WTC11 (cell line): ENCODE measurements around the gene MTMR8. TPM values are rescaled to one million over a fixed set of nuclear protein-coding genes. Genes with fewer than 3 reads are reported as not detected.

Experiments used
- ATAC-seq: fragments of 200-7000 bp; cut with Tn5 transposase; 2 replicates; pipeline ENCODE4 v1.10.0; 2021; ENCODE audit warnings: mild to moderate bottlenecking, moderate library complexity
- CTCF ChIA-PET: fragments of 300-600 bp; sonication (Branson Sonifier 250); formaldehyde crosslinking; loops from one replicate; lab custom pipeline; 2021; ENCODE audit warnings: antibody characterized with exemption; lab: Charles Lee
- POLR2A ChIA-PET: fragments of 350-600 bp; sonication (Branson Sonifier 250); formaldehyde crosslinking; loops from one replicate; lab custom pipeline; 2021; ENCODE audit warnings: antibody characterized with exemption; lab: Charles Lee
- DNase-seq: peaks from one replicate; pipeline ENCODE4 v3.0.0; 2021; ENCODE audit warnings: low spot score
- H3K27ac Mint-ChIP-seq: 2 replicates; pipeline ENCODE4 v1.8.0; 2021; ENCODE audit warnings: mixed read lengths
- H3K27me3 Mint-ChIP-seq: 2 replicates; pipeline ENCODE4 v1.8.0; 2021; ENCODE audit warnings: low read depth, mild to moderate bottlenecking, moderate library complexity, mixed read lengths
- H3K36me3 Mint-ChIP-seq: 2 replicates; pipeline ENCODE4 v1.8.0; 2021; ENCODE audit warnings: mixed read lengths
- H3K4me1 Mint-ChIP-seq: 2 replicates; pipeline ENCODE4 v1.8.0; 2022; ENCODE audit warnings: mixed read lengths
- H3K4me3 Mint-ChIP-seq: 2 replicates; pipeline ENCODE4 v1.8.0; 2021; ENCODE audit warnings: mild to moderate bottlenecking, moderate library complexity, mixed read lengths
- H3K9me3 Mint-ChIP-seq: 2 replicates; pipeline ENCODE4 v1.8.0; 2021; ENCODE audit warnings: mixed read lengths
- CBFB ChIP-seq: sonication (generic); formaldehyde crosslinking; IDR thresholded peaks from 2 replicates; pipeline ENCODE4 v1.8.1; 2022; ENCODE audit warnings: mild to moderate bottlenecking, low read depth, missing genetic modification reagents
- ELF4 ChIP-seq: sonication (generic); formaldehyde crosslinking; IDR thresholded peaks from 2 replicates; pipeline ENCODE4 v1.8.1; 2022; ENCODE audit warnings: low read depth, mild to moderate bottlenecking, moderate library complexity, missing genetic modification reagents
- IRF2 ChIP-seq: sonication (generic); formaldehyde crosslinking; IDR thresholded peaks from 2 replicates; pipeline ENCODE4 v1.8.0; 2022; ENCODE audit warnings: low read depth, missing genetic modification reagents, borderline replicate concordance
- JAZF1 ChIP-seq: fragments of 250-450 bp; sonication (Bioruptor Pico); IDR thresholded peaks from 2 replicates; pipeline ENCODE4 v1.9.0; 2021; ENCODE audit warnings: moderate library complexity, mild to moderate bottlenecking, inconsistent platforms
- KAT7 ChIP-seq: sonication (generic); formaldehyde crosslinking; IDR thresholded peaks from 2 replicates; pipeline ENCODE4 v1.8.1; 2023; ENCODE audit warnings: missing genetic modification reagents, mild to moderate bottlenecking, borderline replicate concordance
- NR2C2 ChIP-seq: sonication (generic); formaldehyde crosslinking; IDR thresholded peaks from 2 replicates; pipeline ENCODE4 v1.8.0; 2022; ENCODE audit warnings: mild to moderate bottlenecking, missing genetic modification reagents
- PRRX2 ChIP-seq: fragments of 250-450 bp; sonication (Bioruptor Pico); IDR thresholded peaks from 2 replicates; pipeline ENCODE4 v1.8.0; 2021; ENCODE audit warnings: mild to moderate bottlenecking
- RELA ChIP-seq: sonication (generic); formaldehyde crosslinking; IDR thresholded peaks from 2 replicates; pipeline ENCODE4 v1.8.1; 2022; ENCODE audit warnings: missing genetic modification reagents, mild to moderate bottlenecking, borderline replicate concordance
- ZNF121 ChIP-seq: sonication (generic); formaldehyde crosslinking; IDR thresholded peaks from 2 replicates; pipeline ENCODE4 v1.8.0; 2023; ENCODE audit warnings: missing genetic modification reagents
- total RNA-seq: library from RNA; stranded (reverse); gene quantifications from 3 replicates; pipeline ENCODE4 v1.2.3, GENCODE V29; 2021
- TF ChIP-seq, protein P1 (sequence below): fragments of 200-600 bp; IDR thresholded peaks from 2 replicates; pipeline ENCODE4 v1.8.0; 2022; ENCODE audit warnings: antibody characterized with exemption
- TF ChIP-seq, protein P2 (sequence below): fragments of 250-450 bp; sonication (Bioruptor Pico); IDR thresholded peaks from 2 replicates; pipeline ENCODE4 v1.9.0; 2021; ENCODE audit warnings: moderate library complexity, mild to moderate bottlenecking, inconsistent platforms, borderline replicate concordance
- TF ChIP-seq, protein P3 (sequence below): sonication (generic); formaldehyde crosslinking; IDR thresholded peaks from 2 replicates; pipeline ENCODE4 v1.8.0; 2023; ENCODE audit warnings: missing genetic modification reagents
- TF ChIP-seq, protein P4 (sequence below): sonication (generic); formaldehyde crosslinking; IDR thresholded peaks from 2 replicates; pipeline ENCODE4 v1.8.0; 2023; ENCODE audit warnings: mild to moderate bottlenecking, missing genetic modification reagents

The MTMR8 gene
- total RNA-seq, 1 experiment from 2014 or later, result 7.1 TPM

DNA sequence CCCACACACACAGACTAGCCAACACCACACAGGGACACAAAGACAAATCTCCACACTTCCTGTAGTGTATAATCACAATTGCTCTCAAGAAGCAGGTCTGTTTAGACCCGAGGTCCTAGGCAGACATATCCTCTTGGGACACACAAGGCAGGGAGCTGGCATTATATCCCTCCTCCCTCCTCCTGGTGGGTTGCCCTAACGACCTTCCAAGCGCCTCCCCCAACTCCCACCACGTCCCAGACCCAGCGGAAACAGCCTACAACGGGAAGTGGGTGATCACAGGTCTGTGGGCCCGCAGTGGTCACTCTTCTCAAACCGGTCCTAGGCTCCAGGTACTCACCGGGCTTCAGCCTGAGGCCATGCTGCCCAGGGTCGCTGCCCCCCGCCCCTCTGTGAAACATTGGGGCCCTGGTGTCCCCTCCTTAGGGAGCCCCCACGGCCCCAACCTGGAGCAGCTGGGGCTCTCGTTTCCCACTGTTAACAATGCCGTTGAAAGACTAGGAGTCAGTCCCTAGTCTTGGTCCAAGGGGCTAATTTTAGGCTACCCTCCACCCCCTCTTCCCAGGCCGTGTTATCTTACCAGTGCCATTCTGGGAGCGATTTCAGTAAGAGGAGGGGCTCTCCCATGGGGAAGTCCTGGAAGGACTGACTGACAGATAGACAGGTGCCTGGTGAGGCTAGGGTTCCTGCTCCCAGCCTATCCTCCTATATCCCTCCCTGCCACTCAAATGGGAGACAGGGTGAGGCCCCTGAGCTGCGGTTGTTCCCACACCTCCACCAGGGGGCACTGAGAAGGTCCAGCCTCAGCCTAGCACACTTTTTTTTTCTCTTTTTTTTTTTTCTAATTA lies 164.9 kb downstream of the MTMR8 start, which contains the start of gene ASB12:
Gene ASB12 (minus strand): TSS at position 485 of the 848 bp plus-strand sequence. CDS start 4,957 bp downstream, outside the sequence.
- peak; percentile 63 for ATAC-seq
- Mint-ChIP-seq H3K36me3 (no peaks in the 10 kb centered on the region), H3K9me3 (peaks cover 6% of the 10 kb centered on the region), H3K27ac (no peak within 1 kb of the TSS), H3K27me3 (peaks cover 3% of the 10 kb centered on the region; the same call in 1 of the 2 replicates), H3K4me3 (no peak within 1 kb of the TSS), H3K4me1 (peaks cover 6% of the 10 kb centered on the region)
- POLR2A ChIA-PET, result no interaction called here
- no peak for TF ChIP-seq RELA (CRISPR knock-in tag)
- TF ChIP-seq, protein P1, sequence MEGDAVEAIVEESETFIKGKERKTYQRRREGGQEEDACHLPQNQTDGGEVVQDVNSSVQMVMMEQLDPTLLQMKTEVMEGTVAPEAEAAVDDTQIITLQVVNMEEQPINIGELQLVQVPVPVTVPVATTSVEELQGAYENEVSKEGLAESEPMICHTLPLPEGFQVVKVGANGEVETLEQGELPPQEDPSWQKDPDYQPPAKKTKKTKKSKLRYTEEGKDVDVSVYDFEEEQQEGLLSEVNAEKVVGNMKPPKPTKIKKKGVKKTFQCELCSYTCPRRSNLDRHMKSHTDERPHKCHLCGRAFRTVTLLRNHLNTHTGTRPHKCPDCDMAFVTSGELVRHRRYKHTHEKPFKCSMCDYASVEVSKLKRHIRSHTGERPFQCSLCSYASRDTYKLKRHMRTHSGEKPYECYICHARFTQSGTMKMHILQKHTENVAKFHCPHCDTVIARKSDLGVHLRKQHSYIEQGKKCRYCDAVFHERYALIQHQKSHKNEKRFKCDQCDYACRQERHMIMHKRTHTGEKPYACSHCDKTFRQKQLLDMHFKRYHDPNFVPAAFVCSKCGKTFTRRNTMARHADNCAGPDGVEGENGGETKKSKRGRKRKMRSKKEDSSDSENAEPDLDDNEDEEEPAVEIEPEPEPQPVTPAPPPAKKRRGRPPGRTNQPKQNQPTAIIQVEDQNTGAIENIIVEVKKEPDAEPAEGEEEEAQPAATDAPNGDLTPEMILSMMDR, result 0 out of 2 replicates have a peak, but pooled peaks have one; percentile 24
- CTCF ChIA-PET, result interaction anchor here (0.5 kb wide), 2 partner anchors 87 to 536 kb away, joined by 3 read pairs; no protein-coding TSS in a partner anchor
- DNase-seq, result peak; percentile 23

DNA sequence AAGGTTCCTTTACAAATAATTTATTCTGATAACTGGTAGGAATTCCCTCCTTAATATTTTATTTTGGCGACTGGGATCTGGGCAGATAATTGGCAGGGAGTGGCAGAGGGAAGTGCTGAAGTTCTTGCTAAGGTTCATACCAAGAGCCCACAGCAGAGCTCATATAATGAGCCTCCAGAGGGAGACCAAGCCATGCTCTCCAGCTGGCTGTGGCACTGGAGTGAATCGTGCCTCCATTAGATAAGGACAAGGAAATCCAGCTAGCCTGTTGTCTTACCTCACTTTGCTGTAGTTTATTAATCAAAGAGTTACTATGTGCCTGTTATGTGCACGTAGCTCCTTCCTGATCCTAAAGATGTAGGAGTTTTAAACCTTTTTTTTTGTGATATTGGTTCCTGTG lies 166.1 kb downstream of the MTMR8 start:
- Mint-ChIP-seq H3K9me3 (peaks cover 6% of the 10 kb centered on the region), H3K27me3 (peaks cover 3% of the 10 kb centered on the region; the same call in 1 of the 2 replicates), H3K36me3 (peaks cover 2% of the 10 kb centered on the region; the same call in 1 of the 2 replicates), H3K4me3 (no peak overlapping the region), H3K4me1 (peaks cover 6% of the 10 kb centered on the region), H3K27ac (no peak overlapping the region)
- ChIA-PET CTCF (interaction anchor here (0.6 kb wide), 2 partner anchors 292 to 398 kb away, joined by 3 to 4 read pairs; no protein-coding TSS in a partner anchor), POLR2A (no interaction called here)
- ATAC-seq, result peak; percentile 51; the same call in 1 of the 2 replicates
- TF ChIP-seq, protein P2, sequence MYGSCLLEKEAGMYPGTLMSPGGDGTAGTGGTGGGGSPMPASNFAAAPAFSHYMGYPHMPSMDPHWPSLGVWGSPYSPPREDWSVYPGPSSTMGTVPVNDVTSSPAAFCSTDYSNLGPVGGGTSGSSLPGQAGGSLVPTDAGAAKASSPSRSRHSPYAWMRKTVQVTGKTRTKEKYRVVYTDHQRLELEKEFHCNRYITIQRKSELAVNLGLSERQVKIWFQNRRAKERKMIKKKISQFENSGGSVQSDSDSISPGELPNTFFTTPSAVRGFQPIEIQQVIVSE (CRISPR knock-in tag), result no peak
- TF ChIP-seq JAZF1 (CRISPR knock-in tag), result no peak
- no peak for TF ChIP-seq ELF4 (CRISPR knock-in tag)
- no peak for TF ChIP-seq KAT7 (CRISPR knock-in tag)
- TF ChIP-seq, protein P3, sequence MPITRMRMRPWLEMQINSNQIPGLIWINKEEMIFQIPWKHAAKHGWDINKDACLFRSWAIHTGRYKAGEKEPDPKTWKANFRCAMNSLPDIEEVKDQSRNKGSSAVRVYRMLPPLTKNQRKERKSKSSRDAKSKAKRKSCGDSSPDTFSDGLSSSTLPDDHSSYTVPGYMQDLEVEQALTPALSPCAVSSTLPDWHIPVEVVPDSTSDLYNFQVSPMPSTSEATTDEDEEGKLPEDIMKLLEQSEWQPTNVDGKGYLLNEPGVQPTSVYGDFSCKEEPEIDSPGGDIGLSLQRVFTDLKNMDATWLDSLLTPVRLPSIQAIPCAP (CRISPR knock-in tag), result no peak
- no peak for TF ChIP-seq PRRX2
- TF ChIP-seq CBFB, result no peak
- TF ChIP-seq, protein P4, sequence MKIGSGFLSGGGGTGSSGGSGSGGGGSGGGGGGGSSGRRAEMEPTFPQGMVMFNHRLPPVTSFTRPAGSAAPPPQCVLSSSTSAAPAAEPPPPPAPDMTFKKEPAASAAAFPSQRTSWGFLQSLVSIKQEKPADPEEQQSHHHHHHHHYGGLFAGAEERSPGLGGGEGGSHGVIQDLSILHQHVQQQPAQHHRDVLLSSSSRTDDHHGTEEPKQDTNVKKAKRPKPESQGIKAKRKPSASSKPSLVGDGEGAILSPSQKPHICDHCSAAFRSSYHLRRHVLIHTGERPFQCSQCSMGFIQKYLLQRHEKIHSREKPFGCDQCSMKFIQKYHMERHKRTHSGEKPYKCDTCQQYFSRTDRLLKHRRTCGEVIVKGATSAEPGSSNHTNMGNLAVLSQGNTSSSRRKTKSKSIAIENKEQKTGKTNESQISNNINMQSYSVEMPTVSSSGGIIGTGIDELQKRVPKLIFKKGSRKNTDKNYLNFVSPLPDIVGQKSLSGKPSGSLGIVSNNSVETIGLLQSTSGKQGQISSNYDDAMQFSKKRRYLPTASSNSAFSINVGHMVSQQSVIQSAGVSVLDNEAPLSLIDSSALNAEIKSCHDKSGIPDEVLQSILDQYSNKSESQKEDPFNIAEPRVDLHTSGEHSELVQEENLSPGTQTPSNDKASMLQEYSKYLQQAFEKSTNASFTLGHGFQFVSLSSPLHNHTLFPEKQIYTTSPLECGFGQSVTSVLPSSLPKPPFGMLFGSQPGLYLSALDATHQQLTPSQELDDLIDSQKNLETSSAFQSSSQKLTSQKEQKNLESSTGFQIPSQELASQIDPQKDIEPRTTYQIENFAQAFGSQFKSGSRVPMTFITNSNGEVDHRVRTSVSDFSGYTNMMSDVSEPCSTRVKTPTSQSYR, result no peak
- TF ChIP-seq IRF2, result no peak
- no peak for TF ChIP-seq ZNF121 (CRISPR knock-in tag)
- TF ChIP-seq NR2C2, result no peak
- DNase-seq, result no peak

Other genes with a start within 250 kb of the MTMR8 start
- 9.4 to 9.9 TPM (median 9.4 TPM) in 3 replicates for gene AMER1, start 189.7 kb downstream of the MTMR8 start, total RNA-seq
- 0.60 to 1.4 TPM (median 0.80 TPM) in 3 replicates for gene ASB12, start 164.8 kb downstream of the MTMR8 start, total RNA-seq